GM18519 (cell line): ENCODE data around the gene CDC26.
"Not testable (repeated sequence)": the region's sequence is repeated elsewhere in the genome, so short reads cannot be mapped to it uniquely, and the experiment has no call there.

Source experiments
- ATAC-seq: cut with Tn5 transposase; IDR thresholded peaks from one replicate; pipeline ENCODE4 v1.9.1; 2021; ENCODE audit warnings: mild to moderate bottlenecking, moderate library complexity; ENCODE audit not compliant: unreplicated experiment, low FRiP score

The CDC26 gene

GRCh38 chr9:113296247-113296646 lies 20.9 kb upstream of the CDC26 start:
- ATAC-seq: not testable (repeated sequence)

DNA sequence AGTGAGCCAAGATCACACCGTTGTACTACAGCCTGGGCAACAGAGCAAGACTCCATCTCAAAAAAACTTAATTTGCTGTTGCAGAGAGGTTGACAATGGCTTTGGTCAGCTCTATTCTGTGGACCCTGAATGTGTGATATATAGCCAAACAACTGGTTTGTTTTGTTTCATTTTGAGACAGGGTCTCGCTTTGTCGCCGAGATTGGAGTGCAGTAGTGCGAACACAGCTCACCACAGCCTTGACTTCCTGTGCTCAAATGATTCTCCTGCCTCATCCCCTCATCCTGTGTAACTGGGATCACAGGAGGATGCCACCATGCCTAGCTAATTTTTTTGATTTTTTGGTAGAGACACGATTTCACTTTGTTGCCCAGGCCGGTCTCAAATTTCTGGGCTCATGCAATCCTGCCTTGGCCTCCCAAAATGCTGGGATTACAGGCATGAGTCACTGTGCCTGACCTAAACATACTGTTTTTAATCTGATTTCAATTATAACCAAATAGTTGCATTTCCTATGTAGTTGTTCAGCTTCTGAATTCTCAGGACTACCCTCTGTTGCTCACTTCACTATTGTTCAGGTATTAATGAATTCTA lies 18.0 kb upstream of the CDC26 start:
- ATAC-seq: no peak

- ATAC-seq: no peak
These were observed 14.8 kb upstream of the CDC26 start for GRCh38 chr9:113290052-113290607.

DNA sequence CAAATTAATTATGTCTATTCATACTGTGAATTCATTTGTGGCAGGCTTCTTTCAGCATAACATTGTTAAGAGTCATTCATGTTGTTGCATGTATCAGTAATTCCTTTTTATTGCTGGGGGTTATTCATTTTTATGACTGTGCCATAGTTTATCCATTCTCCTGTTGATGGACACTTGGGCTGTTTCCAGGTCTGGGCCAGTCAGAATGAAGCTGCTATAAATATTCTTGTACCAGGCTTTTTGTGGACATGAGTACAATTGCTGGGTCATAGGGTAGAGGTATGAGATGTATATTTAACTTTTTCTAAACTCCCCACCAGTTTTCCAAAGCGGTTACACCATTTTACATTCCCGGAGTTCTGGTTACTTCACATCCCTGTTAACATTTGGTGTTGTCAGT lies 13.7 kb upstream of the CDC26 start:
- ATAC-seq: no peak

DNA sequence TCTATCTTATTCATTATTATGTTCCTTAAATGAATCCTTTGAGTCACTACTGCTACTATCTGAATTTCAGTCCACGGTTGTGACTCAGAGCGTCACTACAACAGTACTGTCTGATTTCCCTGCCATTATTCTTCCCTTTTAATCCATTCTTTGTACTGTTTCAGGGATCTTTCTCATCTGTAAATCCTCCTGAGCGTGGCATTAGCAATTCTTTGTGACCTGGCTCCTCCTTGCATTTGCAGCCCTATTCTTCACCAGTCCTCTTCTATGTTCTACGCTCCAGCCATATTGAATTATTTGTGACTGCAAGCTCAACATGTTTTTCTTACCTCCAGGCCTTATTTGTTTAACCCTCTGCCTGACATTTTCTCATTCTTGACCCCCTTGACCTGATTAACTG lies 6.0 kb upstream of the CDC26 start:
- ATAC-seq: no peak

DNA sequence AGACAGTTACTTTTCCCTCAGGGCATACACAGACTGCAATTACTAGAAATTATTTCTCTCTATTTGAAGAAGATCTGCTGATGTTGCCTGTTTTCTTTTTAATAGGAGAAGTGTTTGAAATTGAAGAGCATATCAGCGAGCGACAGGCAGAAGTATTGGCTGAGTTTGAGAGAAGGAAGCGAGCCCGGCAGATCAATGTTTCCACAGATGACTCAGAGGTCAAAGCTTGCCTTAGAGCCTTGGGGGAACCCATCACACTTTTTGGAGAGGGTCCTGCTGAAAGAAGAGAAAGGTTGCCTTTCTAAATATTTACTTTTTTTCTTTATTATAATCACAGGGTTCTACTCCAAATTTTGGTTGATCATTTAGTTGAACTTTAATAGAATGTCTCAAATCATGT lies 3.5 kb upstream of the CDC26 start:
- no peak for ATAC-seq

DNA sequence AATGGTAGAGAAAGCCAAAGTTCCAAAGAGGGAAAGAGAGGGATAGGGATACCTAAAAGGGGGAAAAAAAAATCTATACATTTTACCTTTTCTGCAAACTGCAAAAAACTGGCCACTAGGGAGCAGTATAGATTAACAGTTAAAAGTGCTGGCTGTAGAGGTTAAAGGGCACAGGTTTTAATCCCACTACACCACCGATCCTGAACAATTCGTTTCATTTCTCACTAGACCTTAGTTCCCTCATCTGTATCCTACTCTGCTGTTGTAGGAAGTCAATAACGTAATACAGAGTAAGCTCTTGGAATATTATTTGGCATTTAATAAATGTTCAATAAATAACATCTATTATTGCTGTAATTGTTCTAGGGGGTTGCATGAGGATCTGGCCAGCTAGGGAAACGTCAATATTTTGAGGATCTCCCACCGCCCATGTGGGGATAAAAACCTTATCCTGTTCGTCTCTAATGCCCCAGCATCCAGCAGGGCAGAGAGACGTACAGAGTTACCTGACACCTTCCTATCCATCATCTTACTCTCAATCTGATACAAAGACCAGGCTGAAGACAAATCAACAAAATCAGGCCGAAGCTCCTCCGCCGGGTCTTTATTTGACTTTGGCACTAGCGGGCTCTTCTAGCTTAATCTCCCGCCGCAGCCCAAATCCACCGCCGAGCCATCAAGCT lies 757 bp downstream of the CDC26 start:
- ATAC-seq: no peak

- no peak for ATAC-seq
These were observed 5.5 kb downstream of the CDC26 start for GRCh38 chr9:113269871-113270270.

GRCh38 chr9:113269355-113269754 lies 6.0 kb downstream of the CDC26 start:
- no peak for ATAC-seq

DNA sequence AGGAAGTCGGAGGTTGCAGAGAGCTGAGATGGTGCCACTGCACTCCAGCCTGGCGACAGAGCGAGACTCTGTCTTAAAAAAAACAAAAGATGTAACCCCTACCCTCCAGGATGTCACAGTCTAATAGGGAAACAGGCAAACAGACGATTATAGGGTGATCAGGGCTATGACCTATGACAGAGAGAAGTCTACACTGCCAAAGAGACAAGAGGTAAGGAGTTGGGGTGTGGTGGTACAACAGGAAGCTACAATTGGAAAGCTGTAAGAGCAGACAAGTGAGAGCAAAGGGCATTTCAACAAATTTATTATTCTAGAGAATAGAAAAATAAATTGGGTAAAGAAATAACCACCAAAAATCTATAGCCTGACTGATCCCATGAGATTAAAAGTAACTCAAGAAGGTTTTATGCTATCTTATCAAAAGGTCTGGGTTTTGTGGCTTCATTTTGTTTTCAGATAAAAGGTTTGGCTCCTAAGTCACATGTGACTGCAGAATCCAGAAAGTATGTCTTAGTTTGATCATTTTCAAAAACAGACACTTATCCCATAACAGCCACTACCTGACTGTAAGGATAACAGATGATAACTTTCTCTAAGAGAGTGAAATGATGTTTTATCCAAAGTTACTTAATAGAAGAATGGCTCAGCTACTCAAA lies 7.3 kb downstream of the CDC26 start:
- ATAC-seq: no peak

DNA sequence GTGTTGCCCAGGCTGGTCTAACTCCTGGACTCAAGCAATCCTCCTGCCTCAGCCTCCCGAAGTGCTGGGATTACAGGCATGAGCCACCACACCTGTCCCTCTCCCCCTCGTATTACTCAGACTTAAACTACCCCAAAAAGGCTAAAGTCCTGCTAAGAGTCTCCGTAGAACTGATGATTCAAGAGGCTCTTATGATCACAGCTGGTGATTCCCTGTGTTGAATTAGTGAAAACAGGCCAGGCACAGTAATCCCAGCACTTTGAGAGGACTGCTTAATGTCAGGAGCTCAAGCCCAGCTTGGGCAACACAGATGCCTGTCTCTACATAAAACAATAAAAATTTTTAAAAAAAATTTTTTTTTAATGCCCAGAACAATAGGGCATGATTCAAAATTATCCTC lies 9.2 kb downstream of the CDC26 start:
- no peak for ATAC-seq

GRCh38 chr9:113261917-113262671 lies 13.3 kb downstream of the CDC26 start:
- no peak for ATAC-seq

DNA sequence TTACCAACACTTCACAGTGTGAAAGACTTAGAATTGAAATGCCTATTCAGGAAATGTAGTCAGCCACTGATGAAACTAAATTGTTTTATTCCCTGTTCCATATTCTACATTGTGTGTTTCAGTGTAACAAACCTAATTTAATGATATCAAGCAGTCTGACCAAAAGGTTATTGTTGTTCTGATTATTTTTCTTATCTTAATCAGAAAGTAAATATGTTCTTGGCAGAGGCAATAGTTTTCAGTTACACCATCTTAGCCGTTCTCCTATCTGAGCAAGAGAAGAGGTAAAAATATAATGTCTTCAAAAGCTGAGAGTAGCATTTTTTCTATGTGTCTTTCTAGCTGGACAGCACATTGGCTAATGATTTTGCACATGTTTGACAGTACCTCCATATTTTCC lies 17.1 kb downstream of the CDC26 start:
- no peak for ATAC-seq

GRCh38 chr9:113257863-113258262 lies 17.5 kb downstream of the CDC26 start:
- no peak for ATAC-seq

- ATAC-seq: no peak
These were observed 19.9 kb downstream of the CDC26 start for GRCh38 chr9:113255438-113255837.

DNA sequence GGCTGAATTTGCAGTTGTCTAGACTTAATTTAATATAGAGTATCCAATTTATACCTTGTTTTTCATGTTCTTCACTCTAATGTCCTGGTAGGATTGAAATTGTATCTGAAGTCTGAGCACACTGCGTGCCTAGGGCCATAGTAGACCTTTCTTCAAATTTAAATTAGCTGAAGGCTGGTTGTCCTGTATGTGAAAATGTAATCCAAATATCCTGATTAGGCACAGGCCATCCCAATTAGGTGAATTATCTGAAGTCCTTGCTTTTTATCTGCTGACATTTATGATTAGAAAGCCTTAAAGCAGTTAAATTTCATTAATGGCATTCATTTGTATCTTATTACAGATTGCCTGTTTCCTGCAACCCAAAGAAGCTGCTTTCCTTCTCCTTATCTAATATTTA lies 20.4 kb downstream of the CDC26 start:
- ATAC-seq: no peak

GRCh38 chr9:113250807-113251206 lies 24.6 kb downstream of the CDC26 start:
- no peak for ATAC-seq

GRCh38 chr9:113249661-113250060 lies 25.7 kb downstream of the CDC26 start:
- ATAC-seq: not testable (repeated sequence)

- no peak for ATAC-seq
These were observed 27.7 kb downstream of the CDC26 start for GRCh38 chr9:113247640-113248039.

GRCh38 chr9:113246928-113247327 lies 28.4 kb downstream of the CDC26 start:
- ATAC-seq: no peak

DNA sequence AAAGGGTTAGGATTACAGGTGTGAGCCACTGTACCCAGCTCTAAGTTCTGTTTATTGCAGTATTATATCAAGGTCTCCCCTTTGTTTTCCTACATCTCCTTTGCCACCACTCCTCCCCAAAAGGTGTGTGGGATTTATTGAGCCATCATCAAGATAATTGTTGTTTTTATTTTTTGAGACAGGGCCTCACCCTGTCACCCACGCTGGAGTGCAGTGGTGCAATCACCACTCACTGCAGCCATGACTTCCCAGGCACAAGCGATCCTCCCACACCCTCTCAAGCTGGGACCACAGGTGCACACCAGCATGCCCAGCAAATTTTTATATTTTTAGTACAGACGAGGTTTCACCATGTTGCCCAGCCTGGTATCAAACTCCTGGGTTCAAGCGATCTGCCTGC lies 29.5 kb downstream of the CDC26 start:
- ATAC-seq: no peak
